Left lung (tissue), 10 donors: ENCODE data around the gene HNRNPA0. TPM values are rescaled to one million over a fixed set of nuclear protein-coding genes. Genes with fewer than 3 reads are reported as not detected.

ENCODE experiments used
- ATAC-seq: fragments of 200-7000 bp; cut with Tn5 transposase; one replicate; pipeline ENCODE4 v1.9.1; 2020; ENCODE audit warnings: moderate library complexity
- DNase-seq, 4 donors: peaks; one replicate each; pipeline ENCODE4 v3.0.0-alpha.2; 2013 to 2020
- H3K27ac ChIP-seq, 2 donors: fragments of 200-600 bp; sonication (generic) in 1 of 2; one replicate each; pipeline versions ENCODE4 v1.5.0 to v1.8.0; 2020 to 2021
- H3K27me3 ChIP-seq, 2 donors: fragments of 200-600 bp; sonication (generic) in 1 of 2; one replicate each; pipeline versions ENCODE4 v1.5.0 to v1.8.0; 2020 to 2021
- H3K36me3 ChIP-seq, 2 donors: fragments of 200-600 bp; sonication (generic) in 1 of 2; one replicate each; pipeline versions ENCODE4 v1.5.0 to v1.8.0; 2020 to 2021
- H3K4me1 ChIP-seq, 2 donors: fragments of 200-600 bp; one replicate each; pipeline ENCODE4 v1.8.0; 2021
- H3K4me3 ChIP-seq, 2 donors: fragments of 200-600 bp; sonication (generic) in 1 of 2; one replicate each; pipeline versions ENCODE4 v1.5.0 to v1.8.0; 2020 to 2021; ENCODE audit warnings: mild to moderate bottlenecking in 1 of 2
- H3K9me3 ChIP-seq, 2 donors: fragments of 200-600 bp; sonication (generic) in 1 of 2; one replicate each; pipeline versions ENCODE4 v1.5.0 to v1.8.0; 2020 to 2021
- intact Hi-C, 2 donors: fragments of 100-400 bp; cut with DNase I; formaldehyde crosslinking; loops; one replicate each; pipeline versions ENCODE4 v1.11.2 to v1.14.2; 2022
- polyA plus RNA-seq, 6 donors: library from polyadenylated mRNA; unstranded; fragments of 120-200 nt; gene quantifications; one replicate each; pipeline ENCODE4 v1.2.1, GENCODE V29; 2013; ENCODE audit not compliant: insufficient read length in 6 of 6
- total RNA-seq, 2 donors: library from RNA; stranded (reverse); fragmentation: NEBNext Ultra II Directional; extraction: Animal tissue kit (Norgen Biotek cat#: 25700); gene quantifications; one replicate each; pipeline ENCODE4 v1.2.1, GENCODE V29; 2021
- TF ChIP-seq, protein P1 (sequence below), 2 donors: fragments of 200-600 bp; sonication (generic) in 1 of 2; IDR thresholded peaks; one replicate each; pipeline versions ENCODE4 v1.5.0 to v1.8.0; 2021; ENCODE audit warnings: antibody characterized with exemption in 2 of 2
- donor health status: DM: no; HTN: yes; CAD: no.
- donor health status: DM: no; HTN: no; CAD: no.

Gene HNRNPA0
- total and polyA plus RNA-seq, 8 donors: 22.7 to 83.3 (median 71.1) TPM

DNA sequence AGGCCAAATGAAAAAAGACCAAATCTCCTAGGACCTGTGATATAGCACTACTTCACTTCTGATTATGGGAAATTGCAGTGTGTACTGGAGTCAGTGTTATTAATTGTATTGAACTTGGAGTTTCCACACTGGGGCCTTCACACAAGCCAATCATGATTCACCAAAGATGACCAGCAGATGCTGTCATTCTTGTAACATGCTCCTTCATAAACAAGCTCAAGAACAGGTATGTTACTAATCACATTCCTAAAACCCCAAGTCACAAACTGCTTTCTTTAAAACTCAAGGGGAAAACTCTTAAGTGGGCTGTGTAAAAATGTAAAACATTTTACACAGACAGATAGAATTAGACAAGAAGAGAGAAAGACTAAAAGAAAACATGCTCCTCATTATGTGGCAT lies 23.8 kb downstream of the HNRNPA0 start:
- DNase-seq (no peak), ATAC-seq (no peak)
- TF ChIP-seq, protein P1, sequence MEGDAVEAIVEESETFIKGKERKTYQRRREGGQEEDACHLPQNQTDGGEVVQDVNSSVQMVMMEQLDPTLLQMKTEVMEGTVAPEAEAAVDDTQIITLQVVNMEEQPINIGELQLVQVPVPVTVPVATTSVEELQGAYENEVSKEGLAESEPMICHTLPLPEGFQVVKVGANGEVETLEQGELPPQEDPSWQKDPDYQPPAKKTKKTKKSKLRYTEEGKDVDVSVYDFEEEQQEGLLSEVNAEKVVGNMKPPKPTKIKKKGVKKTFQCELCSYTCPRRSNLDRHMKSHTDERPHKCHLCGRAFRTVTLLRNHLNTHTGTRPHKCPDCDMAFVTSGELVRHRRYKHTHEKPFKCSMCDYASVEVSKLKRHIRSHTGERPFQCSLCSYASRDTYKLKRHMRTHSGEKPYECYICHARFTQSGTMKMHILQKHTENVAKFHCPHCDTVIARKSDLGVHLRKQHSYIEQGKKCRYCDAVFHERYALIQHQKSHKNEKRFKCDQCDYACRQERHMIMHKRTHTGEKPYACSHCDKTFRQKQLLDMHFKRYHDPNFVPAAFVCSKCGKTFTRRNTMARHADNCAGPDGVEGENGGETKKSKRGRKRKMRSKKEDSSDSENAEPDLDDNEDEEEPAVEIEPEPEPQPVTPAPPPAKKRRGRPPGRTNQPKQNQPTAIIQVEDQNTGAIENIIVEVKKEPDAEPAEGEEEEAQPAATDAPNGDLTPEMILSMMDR (IDR thresholded peaks at IDR 0.05): no peak
- H3K27ac ChIP-seq: no peak overlapping the region
- H3K4me1 ChIP-seq: peaks cover 1 to 13% of the 10 kb centered on the region in 2 donors
- H3K4me3 ChIP-seq: no peak overlapping the region
- intact Hi-C loops: no loop called here
- no peaks in the 10 kb centered on the region for H3K36me3 ChIP-seq
- H3K9me3 ChIP-seq: no peaks in the 10 kb centered on the region
- no peaks in the 10 kb centered on the region for H3K27me3 ChIP-seq

DNA sequence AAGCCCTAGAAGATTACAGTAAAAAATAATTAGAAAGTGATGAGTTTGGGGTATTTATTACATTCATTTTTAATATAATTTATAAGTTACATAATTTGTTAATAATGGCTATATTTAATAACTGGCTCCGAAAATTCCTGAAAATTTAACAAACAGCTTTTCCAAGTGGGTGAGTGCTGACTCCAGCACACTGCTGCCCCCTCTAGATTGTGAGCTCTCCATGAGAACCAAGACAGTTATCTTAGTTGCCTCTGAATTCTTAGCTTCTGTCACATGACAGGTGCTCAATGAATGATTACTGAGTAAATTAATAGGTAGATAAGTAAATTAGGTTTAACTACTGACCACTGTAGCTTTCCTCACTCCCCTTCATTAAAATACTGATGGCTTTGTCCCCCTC lies 26.1 kb downstream of the HNRNPA0 start:
- H3K27me3 ChIP-seq: no peaks in the 10 kb centered on the region
- no peaks in the 10 kb centered on the region for H3K36me3 ChIP-seq
- ATAC-seq (no peak), DNase-seq (no peak)
- TF ChIP-seq, protein P1 (IDR thresholded peaks at IDR 0.05): no peak
- no peak overlapping the region for H3K4me3 ChIP-seq
- intact Hi-C loops: no loop called here
- no peak overlapping the region for H3K27ac ChIP-seq
- H3K4me1 ChIP-seq: no peaks in the 10 kb centered on the region
- H3K9me3 ChIP-seq: no peaks in the 10 kb centered on the region

DNA sequence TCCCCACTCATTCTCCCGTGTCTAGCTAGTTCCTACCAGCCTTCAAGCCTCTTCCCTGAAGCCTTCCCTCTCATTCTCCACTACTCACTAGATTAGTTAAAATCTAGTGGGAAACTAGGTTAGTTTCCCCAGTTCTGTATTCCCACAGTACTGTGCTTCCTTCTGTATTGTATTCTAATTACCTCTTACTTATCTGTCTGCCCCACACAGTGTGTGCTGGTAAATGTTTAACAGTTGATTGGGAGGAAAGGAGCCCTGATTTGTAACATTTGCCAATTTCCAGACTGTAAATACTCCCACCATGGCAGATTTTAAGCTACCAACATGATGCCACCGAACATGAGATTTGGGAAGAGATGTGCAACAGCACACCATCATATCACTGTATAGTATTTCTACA lies 26.5 kb downstream of the HNRNPA0 start:
- Histone ChIP-seq H3K4me1 (no peaks in the 10 kb centered on the region), H3K27ac (no peak overlapping the region), H3K27me3 (no peaks in the 10 kb centered on the region), H3K4me3 (no peak overlapping the region), H3K9me3 (no peaks in the 10 kb centered on the region), H3K36me3 (no peaks in the 10 kb centered on the region)
- intact Hi-C loops: no loop called here
- ATAC-seq (no peak), DNase-seq (no peak)
- TF ChIP-seq, protein P1 (IDR thresholded peaks at IDR 0.05): no peak

DNA sequence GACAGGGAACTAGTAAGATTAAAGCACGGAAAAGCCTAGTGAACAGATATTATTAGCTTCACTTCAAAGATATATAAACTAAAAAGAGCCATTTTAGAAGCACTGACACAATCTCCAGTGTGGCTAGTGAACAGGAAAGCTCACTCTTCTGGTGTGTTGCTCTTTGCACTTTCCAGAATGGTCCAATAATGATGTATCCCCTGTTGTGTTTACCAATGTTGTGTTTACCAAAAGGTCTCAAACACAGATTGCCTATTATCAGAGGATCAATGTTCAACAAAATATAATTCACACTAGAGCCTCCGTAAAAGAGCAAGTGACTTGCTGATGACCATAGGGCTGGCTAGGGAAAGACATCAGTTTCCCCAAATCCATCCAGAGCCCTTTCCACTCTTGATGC lies 29.9 kb downstream of the HNRNPA0 start:
- no peaks in the 10 kb centered on the region for H3K36me3 ChIP-seq
- ATAC-seq (no peak), DNase-seq (no peak)
- TF ChIP-seq, protein P1 (IDR thresholded peaks at IDR 0.05): no peak
- intact Hi-C loops: no loop called here
- H3K27ac ChIP-seq: no peak overlapping the region
- no peak overlapping the region for H3K4me3 ChIP-seq
- no peaks in the 10 kb centered on the region for H3K27me3 ChIP-seq
- no peaks in the 10 kb centered on the region for H3K4me1 ChIP-seq
- no peaks in the 10 kb centered on the region for H3K9me3 ChIP-seq

DNA sequence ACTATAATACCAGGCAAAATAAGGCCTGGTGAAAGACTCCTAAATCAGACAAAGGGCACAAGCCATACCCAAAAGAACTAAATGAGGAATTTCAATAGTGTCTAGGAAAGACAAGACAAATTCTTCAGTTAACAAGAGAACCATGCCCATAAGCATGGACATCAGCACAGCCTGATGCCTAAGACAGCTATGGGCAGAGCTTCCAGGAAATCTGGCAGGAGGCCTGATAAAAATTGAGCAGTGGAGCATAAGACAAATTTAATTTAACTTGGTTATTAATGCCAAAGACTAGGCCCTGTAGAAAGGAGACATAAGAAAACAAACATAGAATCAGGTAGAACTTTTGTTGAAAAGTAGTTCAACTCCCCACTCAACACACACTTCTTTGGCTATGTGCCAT lies 35.6 kb downstream of the HNRNPA0 start:
- Histone ChIP-seq H3K27me3 (no peaks in the 10 kb centered on the region), H3K4me1 (no peaks in the 10 kb centered on the region), H3K27ac (no peak overlapping the region), H3K4me3 (no peak overlapping the region), H3K36me3 (no peaks in the 10 kb centered on the region), H3K9me3 (peaks cover 0 to 1% of the 10 kb centered on the region in 2 donors)
- DNase-seq (no peak), ATAC-seq (no peak)
- intact Hi-C loops: no loop called here
- TF ChIP-seq, protein P1 (IDR thresholded peaks at IDR 0.05): no peak
